NCI-H1694 treated with DMSO at 0.1 percent for 48 hours (cell line): Measurements from ENCODE around the gene ATG101.
A peak's percentile ranks its signal among the peaks of the same experiment; 100 is the strongest.

ENCODE experiments used
- DNase-seq: peaks from one replicate; lab custom pipeline; 2025; lab: John Stamatoyannopoulos, UW

The ATG101 gene

GRCh38 chr12:52069327-52070184 lies at the start of gene ATG101:
Gene ATG101, plus strand, starts transcription at chr12:52069978. Its CDS starts 3,673 bp downstream, at chr12:52073651.
- DNase-seq: peak; percentile 87

GRCh38 chr12:52020539-52021336 lies 49.0 kb upstream of the ATG101 start:
- peak; percentile 58 for DNase-seq

- no peak for DNase-seq
These were observed 47.0 kb upstream of the ATG101 start for GRCh38 chr12:52022841-52023181.

- DNase-seq: peak; percentile 32
These were observed 46.4 kb upstream of the ATG101 start for GRCh38 chr12:52023182-52023975.

GRCh38 chr12:52023976-52024688 lies 45.6 kb upstream of the ATG101 start:
- DNase-seq: no peak

GRCh38 chr12:52024845-52025230 lies 44.9 kb upstream of the ATG101 start:
- DNase-seq: no peak

- DNase-seq: no peak
These were observed 43.5 kb upstream of the ATG101 start for GRCh38 chr12:52026263-52026662.

GRCh38 chr12:52027085-52027843 lies 42.5 kb upstream of the ATG101 start:
- no peak for DNase-seq

- no peak for DNase-seq
These were observed 40.1 kb upstream of the ATG101 start for GRCh38 chr12:52029685-52030084.

GRCh38 chr12:52032446-52032803 lies 37.4 kb upstream of the ATG101 start:
- DNase-seq: no peak

- DNase-seq: peak; percentile 84
These were observed 36.9 kb upstream of the ATG101 start for GRCh38 chr12:52032804-52033445.

- DNase-seq: no peak
These were observed 36.2 kb upstream of the ATG101 start for GRCh38 chr12:52033446-52034140.

GRCh38 chr12:52035190-52035589 lies 34.6 kb upstream of the ATG101 start:
- no peak for DNase-seq

- no peak for DNase-seq
These were observed 33.9 kb upstream of the ATG101 start for GRCh38 chr12:52035926-52036325.

GRCh38 chr12:52036587-52037171 lies 33.1 kb upstream of the ATG101 start:
- no peak for DNase-seq

GRCh38 chr12:52037248-52037861 lies 32.4 kb upstream of the ATG101 start:
- DNase-seq: no peak

GRCh38 chr12:52038447-52038846 lies 31.3 kb upstream of the ATG101 start:
- DNase-seq: no peak

- no peak for DNase-seq
These were observed 28.7 kb upstream of the ATG101 start for GRCh38 chr12:52041035-52041434.

- DNase-seq: no peak
These were observed 28.1 kb upstream of the ATG101 start for GRCh38 chr12:52041695-52042123.
